PC-3 (cell line): ENCODE measurements around the gene SERPINF2.

ENCODE experiments used
- CTCF ChIP-seq: fragments of 300-600 bp; sonication (generic); conservative IDR thresholded peaks from 2 replicates; pipeline ENCODE4 v1.5.1; 2017; ENCODE audit warnings: antibody characterized with exemption, low read depth, mild to moderate bottlenecking, low read length
- EZH2 ChIP-seq: fragments of 300-600 bp; sonication (generic); IDR thresholded peaks from one replicate; pipeline ENCODE4 v1.6.1; 2017; ENCODE audit warnings: antibody characterized with exemption, mild to moderate bottlenecking, low read length; ENCODE audit not compliant: unreplicated experiment
- EZH2phosphoT487 ChIP-seq: fragments of 300-600 bp; sonication (generic); IDR thresholded peaks from 2 replicates; pipeline ENCODE4 v1.6.1; 2018; ENCODE audit warnings: mild to moderate bottlenecking, antibody characterized with exemption, low read length, borderline replicate concordance

- TF ChIP-seq CTCF (no peak), EZH2 (no peak), EZH2phosphoT487 (no peak)
Observed at GRCh38 chr17:1782171-1782567, 39.5 kb downstream of the SERPINF2 start.
